Cerebellar nuclear complex (tissue), 1 donor: Measurements from ENCODE around the gene FCGR1A.
"Not testable (repeated sequence)": the region's sequence is repeated elsewhere in the genome, so short reads cannot be mapped to it uniquely, and the experiment has no call there.

Experiments used
- DNase-seq, 2 experiments: peaks; one replicate each; lab custom pipeline; 2025; lab: John Stamatoyannopoulos, UW

Gene FCGR1A

DNA sequence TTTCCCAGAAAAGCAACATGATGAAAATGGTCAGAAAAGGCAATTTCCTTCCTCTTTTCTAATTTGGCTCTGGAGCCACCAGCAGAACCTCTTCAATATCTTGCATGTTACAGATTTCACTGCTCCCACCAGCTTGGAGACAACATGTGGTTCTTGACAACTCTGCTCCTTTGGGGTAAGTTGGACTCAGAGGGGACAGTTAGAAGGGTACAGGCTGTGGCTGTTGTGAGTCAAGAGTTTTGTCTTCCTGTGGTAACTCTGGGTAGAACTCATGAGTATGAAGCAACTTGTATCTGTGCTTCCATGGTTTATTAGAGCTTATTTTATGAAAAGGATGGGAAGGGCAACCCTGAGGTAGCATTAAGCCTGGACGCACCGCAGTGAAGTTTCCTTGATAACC, at the start of gene FCGR1A:
Gene FCGR1A, plus strand, starts transcription at position 95 of the 400 bp plus-strand sequence. Its CDS starts 50 bp downstream, at position 145.
- DNase-seq, result not testable (repeated sequence)

DNA sequence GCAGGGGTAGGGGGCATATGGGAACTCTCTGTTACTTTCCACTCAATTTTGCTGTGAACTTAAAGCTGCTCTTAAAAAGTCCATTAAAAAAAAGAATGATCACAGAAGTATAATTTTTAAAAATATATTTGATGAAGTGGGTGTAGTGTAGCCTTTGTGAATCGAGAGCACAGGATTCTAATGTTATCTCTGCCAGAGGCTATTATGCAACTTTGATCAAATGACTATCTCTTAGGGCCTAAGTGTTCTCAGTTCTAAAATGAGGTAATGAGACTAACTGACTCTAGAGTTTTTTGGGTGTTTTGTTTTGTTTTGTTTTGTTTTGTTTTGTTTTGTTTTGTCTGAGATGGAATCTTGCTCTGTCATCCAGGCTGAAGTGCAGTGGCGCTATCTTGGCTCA, 49.7 kb upstream of the FCGR1A start:
- DNase-seq, result not testable (repeated sequence)

DNA sequence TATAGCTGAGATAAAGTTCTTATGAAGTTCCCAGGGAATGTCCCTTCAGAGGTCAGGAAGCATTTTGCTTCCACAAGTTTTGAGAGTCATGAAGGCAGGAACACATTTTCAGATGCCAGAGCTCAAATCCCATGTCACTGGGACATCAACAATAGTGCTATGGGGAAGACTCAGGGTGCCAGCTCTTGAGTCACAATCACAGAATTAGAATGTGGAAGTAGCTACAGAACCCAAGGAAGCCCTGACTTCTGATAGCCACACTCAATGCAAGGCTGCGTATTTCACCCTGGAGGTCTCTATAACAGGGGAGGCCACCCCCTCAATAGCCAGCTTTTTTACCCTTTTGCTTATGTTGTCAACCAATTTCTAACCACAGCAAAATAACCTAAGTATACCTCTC, 47.8 kb upstream of the FCGR1A start:
- DNase-seq, result not testable (repeated sequence)

DNA sequence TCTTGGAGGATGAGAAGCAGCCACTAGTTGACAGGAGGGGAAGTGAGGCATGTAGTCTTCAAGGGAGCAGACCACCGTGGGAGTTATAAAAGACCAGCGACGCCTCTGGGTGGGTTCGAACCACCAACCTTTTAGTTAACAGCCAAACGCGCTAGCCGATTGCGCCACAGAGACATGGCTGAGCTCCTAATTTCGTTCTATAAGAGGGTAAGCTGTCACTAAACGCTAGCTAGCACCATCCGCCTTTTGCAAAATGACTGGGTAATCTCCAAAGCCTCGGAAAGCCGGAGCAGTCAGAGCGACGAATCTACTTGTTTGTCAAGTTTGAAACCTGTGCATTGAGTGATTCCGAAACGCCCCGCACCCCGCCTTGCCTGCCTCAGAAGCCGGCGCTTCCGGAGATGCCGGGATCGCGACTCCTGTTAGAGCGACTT, 42.3 kb upstream of the FCGR1A start:
- not testable (repeated sequence) for DNase-seq

DNA sequence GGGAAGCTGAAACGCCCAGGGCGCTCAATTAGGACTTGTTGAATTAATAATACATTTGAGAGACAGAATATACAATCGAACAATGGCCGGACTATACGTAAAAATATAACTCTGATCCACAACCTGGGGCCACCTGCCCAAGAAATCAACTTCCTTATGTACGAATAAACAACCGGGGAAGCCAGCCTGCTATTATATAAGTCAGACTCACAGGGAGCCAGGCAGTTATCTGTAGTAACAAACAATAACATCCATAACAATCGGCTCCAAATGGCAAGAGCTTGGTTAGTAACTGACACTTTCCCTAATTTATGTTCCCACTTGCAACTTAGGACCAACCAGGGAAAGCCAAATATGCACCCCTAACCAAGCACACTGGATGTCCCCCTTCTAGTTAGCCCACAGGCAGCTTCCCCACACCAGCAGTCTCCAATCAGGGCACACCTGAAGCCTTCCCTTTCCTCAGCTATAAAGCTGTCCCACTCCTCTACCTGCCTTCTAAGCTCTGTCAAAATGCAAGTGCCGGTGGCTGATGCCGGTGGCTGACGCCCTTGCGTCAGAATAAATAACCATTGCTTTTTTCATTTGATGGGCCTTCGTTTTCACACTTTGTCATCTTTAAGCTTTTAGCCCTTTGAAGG, 41.8 kb upstream of the FCGR1A start:
- DNase-seq, result not testable (repeated sequence)

DNA sequence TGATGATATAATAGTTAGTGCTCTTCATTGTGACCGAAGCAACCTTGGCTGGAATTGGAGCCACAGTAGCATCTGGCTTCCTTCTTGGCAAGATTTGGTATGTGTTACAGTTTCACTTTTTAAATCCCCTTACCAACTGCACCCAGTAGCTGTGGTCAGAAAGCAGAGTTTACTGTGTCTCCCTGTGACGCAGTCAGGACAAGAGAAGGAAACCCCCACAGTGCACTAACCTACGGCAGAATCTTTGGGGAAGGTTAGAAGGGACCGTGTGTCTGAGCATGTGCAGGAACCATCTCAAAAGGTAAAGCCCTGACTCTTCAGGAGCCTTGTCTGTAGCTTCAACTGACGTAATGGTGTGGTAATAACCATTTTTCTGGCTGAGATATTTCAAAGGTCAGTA, 40.6 kb upstream of the FCGR1A start:
- DNase-seq, result not testable (repeated sequence)

DNA sequence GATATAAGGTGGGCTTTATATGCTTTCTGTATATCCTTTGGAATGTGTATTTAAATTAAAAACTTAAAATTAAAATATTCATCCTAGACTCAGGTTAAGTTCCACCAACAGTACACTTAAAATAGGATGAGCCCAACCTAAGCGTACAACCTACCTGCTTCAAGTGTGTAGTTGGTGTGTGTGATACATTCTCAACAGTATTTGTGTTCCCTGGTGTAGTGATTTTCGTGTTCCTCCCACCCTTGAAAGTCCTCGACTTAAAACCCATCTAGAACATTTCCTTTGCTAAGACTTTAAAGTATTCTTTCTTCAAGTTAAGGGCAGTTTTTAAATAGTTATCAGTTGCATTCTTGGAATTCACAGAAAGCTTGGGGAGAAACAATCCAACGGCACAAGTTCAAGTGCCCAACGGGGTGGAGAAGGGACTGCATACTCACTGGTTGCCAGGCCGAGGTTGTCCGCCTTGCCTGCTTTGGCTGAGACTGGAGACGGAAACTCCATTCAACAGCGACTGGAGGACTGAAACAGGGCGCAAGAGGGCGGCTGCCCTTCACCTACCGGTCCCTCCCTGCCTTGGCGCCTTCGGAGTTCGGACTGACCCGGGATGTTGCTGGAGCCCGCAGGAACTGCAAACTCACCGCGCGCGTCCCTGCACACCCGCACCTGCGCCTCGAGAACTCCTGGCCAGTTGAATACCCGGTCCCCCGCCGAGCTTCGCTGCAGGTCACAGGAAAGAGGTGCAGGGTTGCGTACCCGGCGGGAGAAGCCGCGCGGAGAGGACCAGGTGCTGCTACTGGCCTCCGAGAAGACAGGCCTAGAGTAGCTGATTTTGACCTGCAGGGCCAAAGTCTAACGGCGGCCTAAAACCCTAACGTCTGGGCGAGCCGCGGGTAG, 35.8 kb upstream of the FCGR1A start:
- not testable (repeated sequence) for DNase-seq

DNA sequence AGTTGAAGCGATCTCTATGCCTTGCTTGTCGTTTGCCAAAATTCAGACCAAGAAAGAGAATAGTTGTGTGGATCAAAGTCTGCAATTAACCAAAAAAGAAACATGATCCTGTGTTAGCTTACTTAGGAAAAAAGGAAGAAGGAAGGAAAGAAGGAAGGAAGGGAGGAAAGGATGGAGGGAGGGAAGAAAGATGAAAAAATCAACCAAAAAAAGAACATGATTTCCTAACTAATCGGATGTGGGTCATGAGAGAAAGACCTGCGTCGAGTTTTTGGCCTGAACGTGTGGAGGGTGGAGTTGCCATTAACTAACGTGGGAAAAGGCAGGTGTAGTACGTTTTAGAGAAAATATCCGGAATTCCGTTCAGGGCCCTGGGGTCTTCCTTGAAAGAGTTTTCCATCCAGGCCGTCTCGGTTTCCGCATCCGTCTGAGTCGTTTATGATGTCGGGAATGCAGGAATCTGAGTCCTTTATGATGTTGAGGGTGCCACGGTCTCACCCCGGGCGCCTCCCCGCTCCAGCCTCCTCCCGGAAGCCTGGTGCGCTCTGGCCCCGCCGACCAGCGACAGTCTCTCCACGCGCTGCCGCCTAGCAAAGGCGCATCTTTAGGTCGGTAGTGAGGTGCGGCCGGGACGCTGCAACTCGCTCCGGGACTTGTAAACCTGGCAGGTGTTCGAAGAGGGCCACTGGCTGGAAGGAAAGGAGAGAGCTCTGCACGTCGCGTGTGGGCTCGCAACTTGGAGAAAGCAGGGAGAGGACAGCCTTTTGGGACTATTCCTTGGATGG, 34.9 kb upstream of the FCGR1A start:
- not testable (repeated sequence) for DNase-seq

DNA sequence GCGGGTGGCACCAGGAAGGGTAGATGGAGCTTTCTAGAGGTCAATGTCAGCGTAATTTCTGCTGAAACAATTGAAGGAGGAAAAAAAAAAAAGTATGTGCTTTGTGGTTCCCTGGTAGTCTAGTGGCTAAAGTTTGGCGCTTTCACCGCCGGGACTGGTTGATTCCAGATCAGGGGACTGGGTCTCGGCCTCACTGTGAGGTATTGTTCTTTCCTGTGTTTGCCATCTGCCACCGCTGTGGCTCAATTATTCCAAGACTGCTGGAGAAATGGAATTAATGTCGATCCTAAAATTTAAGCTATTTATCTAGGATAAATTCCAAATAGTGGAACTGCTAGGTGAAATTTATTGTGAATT, 34.4 kb upstream of the FCGR1A start:
- not testable (repeated sequence) for DNase-seq

DNA sequence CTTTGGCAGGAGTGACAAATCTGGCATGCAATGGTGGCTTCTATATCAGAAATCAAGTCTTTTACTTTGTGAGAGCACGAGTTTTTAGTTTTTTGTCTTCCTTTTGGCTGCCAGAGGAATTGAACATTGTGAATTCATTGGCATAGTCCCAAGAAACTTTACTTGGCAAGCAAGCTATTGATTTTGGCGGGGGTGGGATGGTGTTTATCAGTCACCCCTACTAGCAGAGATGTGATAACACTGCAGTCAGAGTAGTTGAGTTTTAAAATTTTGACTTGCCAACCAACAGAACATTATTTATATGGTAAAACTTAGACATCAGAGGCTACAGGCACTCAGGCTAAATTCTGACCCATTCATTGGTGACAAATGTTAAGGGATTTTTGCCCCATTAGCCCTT, 31.9 kb upstream of the FCGR1A start:
- DNase-seq, result not testable (repeated sequence)

DNA sequence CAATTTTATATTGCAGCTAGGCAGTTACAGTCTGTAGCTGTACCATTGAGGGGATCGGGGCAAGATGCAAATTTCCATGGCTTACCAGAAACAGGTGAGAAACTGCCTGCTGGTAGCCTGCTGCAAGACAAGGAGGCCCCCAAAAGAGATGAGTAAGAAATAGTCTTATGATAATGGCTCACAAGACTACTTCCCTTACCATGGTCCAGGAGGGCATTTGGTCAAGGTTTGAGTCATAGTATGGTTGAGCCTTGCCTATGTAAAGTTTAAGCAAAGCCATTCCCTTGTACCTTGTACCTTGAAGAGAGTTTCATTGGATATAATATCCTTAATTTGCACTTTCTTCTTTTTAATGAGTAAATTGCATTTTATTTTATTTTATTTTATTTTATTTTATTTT, 30.3 kb upstream of the FCGR1A start:
- not testable (repeated sequence) for DNase-seq

DNA sequence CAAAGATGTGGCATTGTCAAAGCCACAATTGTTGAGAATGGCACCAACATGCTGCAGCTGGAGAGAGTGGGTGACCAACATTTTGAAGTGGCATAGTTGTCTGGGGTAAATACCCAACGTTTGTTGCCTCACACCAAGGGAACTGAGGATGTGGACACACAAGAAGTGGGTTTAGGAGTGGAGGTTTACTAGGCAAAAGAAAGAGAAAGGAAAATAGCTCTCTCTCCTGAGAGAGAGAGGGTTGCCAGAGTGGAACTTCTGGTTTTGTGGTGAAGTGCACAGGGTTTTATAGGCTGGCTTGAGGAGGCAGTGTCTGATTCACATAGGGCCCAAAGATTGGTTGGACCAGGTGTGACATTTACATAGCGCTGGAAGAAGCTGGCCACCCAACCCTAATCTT, 29.0 kb upstream of the FCGR1A start:
- not testable (repeated sequence) for DNase-seq

DNA sequence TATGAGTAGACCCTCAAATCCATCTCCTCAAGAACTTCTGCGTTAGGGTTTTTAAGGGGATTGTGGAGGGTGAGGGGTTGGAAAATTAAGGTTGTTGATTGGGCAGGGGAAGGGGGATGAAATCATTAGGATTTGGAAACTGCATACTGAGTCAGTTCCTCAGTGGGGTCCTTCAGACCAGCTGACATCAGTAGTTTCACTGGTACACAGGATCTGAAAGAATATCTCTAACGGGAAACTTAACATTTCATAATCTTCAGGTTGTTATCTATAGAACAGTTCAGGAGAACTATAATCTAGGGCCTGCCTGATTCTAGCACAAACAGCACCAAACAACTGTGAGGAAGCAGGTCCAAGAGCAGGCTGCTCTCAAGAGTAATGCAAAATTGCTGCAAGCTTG, 27.2 kb upstream of the FCGR1A start:
- not testable (repeated sequence) for DNase-seq

DNA sequence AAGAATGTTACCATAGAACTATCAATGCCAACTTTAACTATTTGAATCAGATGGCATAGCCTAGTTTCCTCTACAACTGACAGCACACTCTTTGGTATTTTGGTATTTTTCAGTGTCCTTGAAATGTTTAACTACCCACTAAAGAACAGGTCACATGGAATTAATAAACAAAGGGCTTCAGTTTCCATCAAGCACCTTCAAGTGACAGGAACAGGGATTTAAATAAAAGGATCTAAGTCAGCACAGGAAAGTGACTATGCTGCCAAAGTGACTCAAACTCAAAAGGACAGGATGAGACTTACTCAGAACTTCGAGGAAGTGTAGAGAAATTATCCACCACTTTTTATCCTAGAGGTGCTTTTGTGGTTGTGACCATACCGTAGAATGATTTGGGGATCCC, 20.2 kb upstream of the FCGR1A start:
- DNase-seq, result not testable (repeated sequence)

DNA sequence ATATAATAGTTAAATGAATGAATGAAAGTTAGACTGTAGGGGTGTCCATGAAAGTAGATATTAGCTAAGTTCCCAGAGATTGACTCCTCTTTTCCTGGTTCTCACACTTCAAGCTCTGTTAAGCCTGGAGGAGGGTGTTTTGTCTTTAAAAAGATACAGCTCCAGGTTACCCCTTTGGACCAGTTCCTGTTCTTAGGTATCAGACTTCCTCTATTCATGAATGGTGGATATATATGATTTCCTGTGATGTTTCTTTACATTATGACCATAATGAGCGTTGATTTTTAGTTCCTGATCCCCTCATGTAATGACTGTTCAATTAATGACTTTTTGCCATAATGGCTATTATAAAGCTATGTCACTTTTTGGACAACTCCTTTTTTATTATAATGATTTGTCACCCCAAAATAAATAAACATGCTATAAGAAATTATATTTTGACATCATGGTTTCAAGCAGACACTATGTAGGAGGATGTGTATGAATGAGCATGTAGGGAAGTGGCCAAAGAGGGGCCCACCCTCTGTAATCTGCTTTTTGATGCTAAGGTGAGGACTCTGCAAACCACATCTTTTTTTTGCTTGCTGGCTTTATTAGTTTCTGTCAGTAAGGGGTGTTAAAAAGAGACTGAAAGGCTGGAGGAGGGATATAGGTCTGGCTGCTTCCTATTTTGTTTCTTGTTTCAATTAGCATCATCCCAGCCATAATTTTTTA, 18.2 kb upstream of the FCGR1A start:
- not testable (repeated sequence) for DNase-seq

DNA sequence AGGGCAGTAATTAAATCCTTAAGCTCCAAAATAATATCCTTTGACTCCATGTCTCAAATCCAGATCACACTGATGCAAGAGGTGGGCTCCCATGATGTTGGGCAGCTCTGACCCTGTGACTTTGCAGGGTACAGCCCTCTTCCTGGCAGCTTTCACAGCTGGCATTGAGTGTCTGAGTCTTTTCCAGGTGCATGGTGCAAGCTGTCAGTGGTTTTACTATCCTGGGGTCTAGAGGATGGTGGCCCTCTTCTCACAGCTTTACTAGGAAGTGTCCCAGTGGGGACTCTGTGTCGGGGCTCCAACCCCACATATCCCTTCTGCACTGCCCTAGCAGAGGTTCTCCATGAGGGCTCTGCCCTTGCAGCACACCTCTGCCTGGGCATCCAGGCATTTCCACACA, 16.3 kb upstream of the FCGR1A start:
- not testable (repeated sequence) for DNase-seq

DNA sequence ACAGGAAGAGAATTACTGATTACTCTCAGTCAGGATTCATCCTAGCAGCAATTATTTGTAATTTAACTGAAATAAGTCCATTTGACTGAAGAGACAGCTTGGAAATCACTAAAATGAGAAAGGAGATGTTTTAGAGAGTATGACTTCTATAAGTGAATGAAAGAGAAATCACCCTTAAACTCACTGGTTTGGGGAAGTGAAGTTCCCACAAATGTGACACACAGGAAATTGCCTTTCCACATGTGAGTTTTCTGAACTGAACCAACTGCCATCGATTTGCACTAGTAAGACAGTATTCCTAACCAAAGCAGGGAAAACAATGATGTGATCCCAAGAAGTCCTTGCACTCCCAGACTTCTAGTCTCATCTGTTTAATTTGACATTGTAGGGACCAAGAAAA, 13.3 kb upstream of the FCGR1A start:
- not testable (repeated sequence) for DNase-seq

DNA sequence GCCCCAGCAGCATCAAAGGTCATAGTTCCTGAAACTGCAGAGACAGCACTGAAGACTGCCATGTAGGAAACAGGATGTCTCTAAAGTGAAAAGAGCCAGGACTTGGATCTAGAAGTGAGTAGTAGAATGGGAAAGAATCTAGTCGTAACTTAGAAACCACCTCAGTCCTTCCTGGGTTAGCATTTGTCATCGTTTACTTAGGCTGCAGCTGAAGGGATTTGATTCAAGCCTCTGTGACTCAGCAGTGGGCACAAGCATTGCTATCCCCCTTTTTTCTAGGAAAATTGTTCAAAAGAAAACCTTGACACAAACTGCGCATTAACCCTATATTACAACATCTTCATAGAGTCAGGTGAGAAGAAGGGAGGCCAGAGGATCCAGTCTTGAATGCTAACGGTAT, 11.8 kb upstream of the FCGR1A start:
- DNase-seq, result not testable (repeated sequence)

DNA sequence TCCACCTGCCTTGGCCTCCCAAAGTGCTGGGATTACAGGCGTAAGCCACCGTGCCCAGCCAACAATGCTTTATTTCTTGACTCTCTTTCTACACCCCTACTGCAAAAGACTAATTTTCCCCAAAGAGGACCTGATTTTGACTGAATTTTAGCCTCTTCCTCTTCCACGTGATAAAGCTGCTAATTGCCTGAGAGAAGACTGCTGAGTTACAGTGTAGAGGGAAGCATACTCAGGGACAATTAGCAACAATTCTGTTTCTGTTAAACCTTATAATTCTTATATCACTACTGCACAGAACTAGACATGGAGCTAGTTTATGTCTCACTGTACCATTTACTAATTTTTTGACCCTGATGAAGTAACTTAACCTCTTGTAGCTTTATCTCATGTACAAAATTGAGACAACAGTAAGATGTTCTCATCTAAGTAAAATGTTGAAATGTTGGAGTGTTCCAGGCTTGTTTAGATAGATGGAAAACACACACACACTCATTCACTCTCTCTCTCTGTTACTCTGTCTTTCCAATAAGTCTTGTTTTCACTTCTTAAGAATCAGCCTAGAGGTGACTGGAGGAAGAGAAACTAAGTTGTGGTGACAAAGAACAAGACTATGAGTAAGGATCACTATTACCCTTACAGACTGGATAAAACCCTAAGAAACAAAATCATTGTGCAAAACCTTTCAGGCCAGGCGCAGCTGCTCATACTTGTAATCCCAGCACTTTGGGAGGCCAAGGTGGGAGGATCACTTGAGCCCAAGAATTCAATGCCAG, 10.7 kb upstream of the FCGR1A start:
- not testable (repeated sequence) for DNase-seq

DNA sequence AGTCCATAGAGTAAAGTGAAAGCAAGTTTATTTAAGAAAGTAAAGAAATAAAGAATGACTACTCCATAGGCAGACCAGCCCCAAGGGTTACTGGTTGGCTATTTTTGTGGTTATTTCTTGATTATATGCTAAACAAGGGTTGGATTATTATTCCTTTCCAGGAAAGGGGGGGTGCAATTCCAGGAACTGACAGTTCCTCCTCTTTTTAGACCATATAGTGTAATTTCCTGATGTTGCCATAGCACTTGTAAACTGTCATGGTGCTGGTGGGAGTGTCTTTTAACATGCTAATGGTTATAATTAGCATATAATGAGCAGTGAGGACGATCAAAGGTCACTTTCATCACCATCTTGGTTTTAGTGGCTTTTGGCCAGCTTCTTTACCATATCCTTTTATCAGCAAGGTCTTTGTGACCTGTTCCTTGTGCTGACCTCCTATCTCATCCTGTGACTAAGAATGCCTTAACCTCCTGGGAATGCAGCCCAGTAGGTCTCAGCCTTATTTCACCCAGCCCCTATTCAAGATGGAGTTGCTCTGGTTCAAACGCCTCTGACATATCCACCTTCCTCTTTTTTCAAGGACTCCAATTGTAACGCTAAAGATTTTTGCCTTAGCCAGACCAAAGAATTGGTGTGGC, 6.9 kb upstream of the FCGR1A start:
- not testable (repeated sequence) for DNase-seq
